ENCODE measurements around the gene OR2S2. TPM values are rescaled to one million over a fixed set of nuclear protein-coding genes. Genes with fewer than 3 reads are reported as not detected.

Gene OR2S2
- total RNA-seq, 1 experiment from 2014 or later: not detected

GRCh38 chr9:35962126-35962906, 4.4 kb upstream of the OR2S2 start:
- ATAC-seq (peak; percentile 70), DNase-seq (ENCODE audit: low read depth, low spot score) (no peak)
- CTCF ChIA-PET: no interaction called here
- in situ Hi-C loops (cut with HindIII; ENCODE audit: low pct_unique_long_range_greater_than_20kb, low sequenced_read_pairs) (no loop called here), intact Hi-C loops (cut with micrococcal nuclease; ENCODE audit: unreplicated experiment) (no loop called here)
- Histone ChIP-seq H3K9me3 (ENCODE audit: control insufficient read depth, insufficient read depth, low read depth, low read length) (no peaks in the 10 kb centered on the region), H3K4me1 (ENCODE audit: control insufficient read depth, insufficient read depth, low read length) (no peaks in the 10 kb centered on the region), H3K27me3 (ENCODE audit: control insufficient read depth, insufficient read depth, low read length) (peaks cover 33% of the 10 kb centered on the region), H3K36me3 (ENCODE audit: control insufficient read depth, insufficient read depth, low read length) (no peaks in the 10 kb centered on the region), H3K27ac (ENCODE audit: low read length) (no peak overlapping the region), H3K4me3 (ENCODE audit: low read depth in 2 of 2, low read length in 2 of 2) (peak overlapping the region in 1 of 2 experiments; percentile 15; a peak in 2 of 4 replicates)
- no TSS peak for BruUV-seq (replicated peaks)
- TF ChIP-seq TCF7L2 (IDR thresholded peaks at IDR 0.05; ENCODE audit: low read depth, low read length) (no peak), CTCF (IDR thresholded peaks at IDR 0.05) (no peak), REST (IDR thresholded peaks at IDR 0.05; ENCODE audit: insufficient read depth in 1 of 2, low read depth in 2 of 2, low read length in 1 of 2) (no peak), POLR2AphosphoS5 (IDR thresholded peaks at IDR 0.05; ENCODE audit: low read depth, low read length) (no peak), SIN3A (IDR thresholded peaks at IDR 0.05; ENCODE audit: borderline replicate concordance, insufficient read depth, low read depth, low read length) (no peak)
- POLR2A ChIA-PET: interaction anchor here (0.5 to 0.7 kb wide), 3 partner anchors 13 to 140 kb away, joined by 3 to 5 read pairs (median 3); no protein-coding TSS in a partner anchor

- POLR2A ChIA-PET: interaction anchor here (0.7 kb wide), 1 partner anchor 28 kb away, joined by 6 read pairs; no protein-coding TSS in a partner anchor
- Histone ChIP-seq H3K4me3 (ENCODE audit: low read depth in 2 of 2, low read length in 2 of 2) (no peak overlapping the region), H3K27me3 (ENCODE audit: control insufficient read depth, insufficient read depth, low read length) (peaks cover 27% of the 10 kb centered on the region), H3K36me3 (ENCODE audit: control insufficient read depth, insufficient read depth, low read length) (no peaks in the 10 kb centered on the region), H3K4me1 (ENCODE audit: control insufficient read depth, insufficient read depth, low read length) (no peaks in the 10 kb centered on the region), H3K9me3 (ENCODE audit: control insufficient read depth, insufficient read depth, low read depth, low read length) (no peaks in the 10 kb centered on the region), H3K27ac (ENCODE audit: low read length) (no peak overlapping the region)
- CTCF ChIA-PET: interaction anchor here (0.6 kb wide), 1 partner anchor 15 kb away, joined by 3 read pairs; no protein-coding TSS in a partner anchor
- intact Hi-C loops (cut with micrococcal nuclease; ENCODE audit: unreplicated experiment): no loop called here
- ATAC-seq (no peak), DNase-seq (ENCODE audit: low read depth, low spot score) (no peak)
- TF ChIP-seq POLR2AphosphoS5 (IDR thresholded peaks at IDR 0.05; ENCODE audit: low read depth, low read length) (no peak), CTCF (IDR thresholded peaks at IDR 0.05) (no peak), TCF7L2 (IDR thresholded peaks at IDR 0.05; ENCODE audit: low read depth, low read length) (no peak), REST (IDR thresholded peaks at IDR 0.05; ENCODE audit: insufficient read depth in 1 of 2, low read depth in 2 of 2, low read length in 1 of 2) (no peak), SIN3A (IDR thresholded peaks at IDR 0.05; ENCODE audit: borderline replicate concordance, insufficient read depth, low read depth, low read length) (no peak)
- BruUV-seq (replicated peaks): no TSS peak
- in situ Hi-C loops (cut with HindIII; ENCODE audit: low pct_unique_long_range_greater_than_20kb, low sequenced_read_pairs): no loop called here
These were observed 2.2 kb upstream of the OR2S2 start for GRCh38 chr9:35960039-35960655.
